H1 (cell line): ENCODE measurements around the gene MOB3B. TPM values are rescaled to one million over a fixed set of nuclear protein-coding genes. Genes with fewer than 3 reads are reported as not detected.

Experiments
- ASH2L ChIP-seq: fragments of 200-600, 300-600 bp; sonication (generic); IDR thresholded peaks from one replicate; pipeline ENCODE4 v1.7.1; 2017; ENCODE audit warnings: low read length
- CHD7 ChIP-seq: fragments of 300-600 bp; sonication (generic); IDR thresholded peaks from 2 replicates; pipeline ENCODE4 v1.7.1; 2012; ENCODE audit warnings: low read length, moderate library complexity, mild to moderate bottlenecking, inconsistent platforms; ENCODE audit not compliant: insufficient replicate concordance
- HDAC6 ChIP-seq: IDR thresholded peaks from one replicate; pipeline ENCODE4 v1.7.1; 2012; ENCODE audit warnings: low read depth, mild to moderate bottlenecking, inconsistent platforms, low read length, moderate library complexity
- RAD21 ChIP-seq, 2 experiments: IDR thresholded peaks in 1 of 2; conservative IDR thresholded peaks in 1 of 2; 2 replicates each; pipeline ENCODE4 v1.6.1; 2011; ENCODE audit warnings: low read depth in 2 of 2, low read length in 2 of 2, improper control_type of control experiment in 1 of 2, inconsistent platforms in 1 of 2, mild to moderate bottlenecking in 1 of 2, moderate library complexity in 1 of 2
- SAP30 ChIP-seq: fragments of 300-600 bp; sonication (generic); IDR thresholded peaks from 2 replicates; pipeline ENCODE4 v1.7.1; 2012; ENCODE audit warnings: low read length, moderate library complexity, mild to moderate bottlenecking, inconsistent platforms; ENCODE audit not compliant: insufficient read depth, insufficient replicate concordance
- SP4 ChIP-seq: IDR thresholded peaks from 2 replicates; pipeline ENCODE4 v1.6.1; 2012; ENCODE audit warnings: low read length, inconsistent platforms
- polyA plus RNA-seq, 7 experiments: library from polyadenylated mRNA; depleted of rRNA in 3 of 7; stranded (reverse) in 5 of 7; unstranded in 2 of 7; fragments of >200 nt in 5 of 7; fragments of 200-250 nt in 2 of 7; gene quantifications; 1 replicate in 5 of 7; 2 replicates in 1 of 7; 4 replicates in 1 of 7; pipeline versions ENCODE4 v1.2.1 to v1.2.3, GENCODE V29; 2011 to 2013; ENCODE audit warnings: missing spikeins in 2 of 7, mixed read lengths in 2 of 7
- total RNA-seq: library from RNA; stranded (reverse); fragmentation: NEBNext Ultra II Directional; extraction: Animal tissue kit (Norgen Biotek cat#: 25700); gene quantifications from 2 replicates; pipeline ENCODE4 v1.2.1, GENCODE V29; 2021

Gene MOB3B
- total and polyA plus RNA-seq, 2 of the 8 experiments (the other 6 are each of a cell fraction or from before 2014, with no cell fraction given): 12.7 to 16.1 TPM

GRCh38 chr9:27382975-27383374 lies 146.6 kb downstream of the MOB3B start (continued):
- TF ChIP-seq HDAC6 (no peak), SP4 (no peak), RAD21 (IDR thresholded peaks at IDR 0.05 in 1 of 2, conservative IDR thresholded peaks at IDR 0.05 in 1 of 2; ENCODE audit: low read depth in 2 of 2, low read length in 2 of 2) (no peak), ASH2L (no peak), CHD7 (no peak), SAP30 (no peak)
